Effector CD4-positive, alpha-beta T cell (primary cell): ENCODE measurements around the gene LRP11.
"Not testable (repeated sequence)": the region's sequence is repeated elsewhere in the genome, so short reads cannot be mapped to it uniquely, and the experiment has no call there.

Experiments
- DNase-seq: peaks from one replicate; pipeline ENCODE4 v3.0.0-alpha.2; 2020

The LRP11 gene

DNA sequence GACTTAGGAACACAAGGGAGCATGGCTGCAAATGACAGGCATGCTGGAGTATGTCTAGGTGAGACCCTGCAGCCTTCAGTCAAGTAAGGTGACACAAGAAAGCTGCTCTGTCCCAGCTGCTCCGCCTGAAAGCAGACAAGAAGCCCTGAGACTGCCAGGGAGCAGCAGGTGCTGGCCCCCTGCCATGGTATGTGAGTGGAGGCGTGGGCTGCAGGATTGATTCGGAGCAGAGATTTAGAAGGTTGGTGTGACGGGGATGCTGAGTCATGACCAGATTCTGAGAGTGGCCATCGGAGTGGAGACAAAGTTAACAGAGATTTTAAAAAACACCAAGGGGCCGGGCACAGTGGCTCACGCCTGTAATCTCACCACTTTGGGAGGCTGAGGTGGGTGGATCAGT is 17.8 kb downstream of the LRP11 start:
- DNase-seq, result no peak

DNA sequence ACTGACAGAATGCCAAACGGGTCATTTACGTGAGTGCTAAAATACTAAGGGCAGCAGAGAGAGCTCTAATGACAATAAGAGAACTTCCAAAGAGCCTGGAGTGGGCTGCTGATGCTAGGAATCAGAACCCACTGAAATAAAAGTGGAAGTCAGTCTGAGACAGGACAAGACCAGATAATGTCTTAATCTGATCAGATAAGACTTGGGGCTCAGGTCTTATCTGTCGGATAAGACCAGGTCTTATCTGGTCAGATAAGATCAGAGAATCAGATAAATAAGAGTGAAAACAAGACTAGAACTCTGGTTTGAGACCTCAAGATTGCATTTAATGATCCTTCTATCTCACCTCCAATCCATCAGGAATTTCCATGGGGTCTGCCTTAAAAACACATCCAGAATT is 18.6 kb downstream of the LRP11 start:
- no peak for DNase-seq

DNA sequence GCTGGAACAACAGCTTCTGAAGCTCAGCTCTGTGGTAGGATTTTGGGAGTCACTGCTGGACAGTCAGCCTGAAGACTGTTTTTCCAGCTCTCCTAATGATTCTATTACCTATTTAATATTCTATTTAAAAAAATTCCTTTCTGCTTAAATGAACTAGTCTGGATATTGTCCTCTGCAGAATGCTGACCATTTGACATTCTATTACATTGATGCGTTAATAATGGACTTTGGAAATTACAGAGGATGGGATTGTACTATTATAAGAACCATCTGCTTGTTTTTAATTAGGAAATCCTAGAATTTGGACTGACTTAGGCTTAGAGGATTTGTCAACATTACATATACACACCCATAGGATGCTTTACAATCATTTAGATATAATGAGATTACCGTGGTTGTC is 19.7 kb downstream of the LRP11 start:
- no peak for DNase-seq

DNA sequence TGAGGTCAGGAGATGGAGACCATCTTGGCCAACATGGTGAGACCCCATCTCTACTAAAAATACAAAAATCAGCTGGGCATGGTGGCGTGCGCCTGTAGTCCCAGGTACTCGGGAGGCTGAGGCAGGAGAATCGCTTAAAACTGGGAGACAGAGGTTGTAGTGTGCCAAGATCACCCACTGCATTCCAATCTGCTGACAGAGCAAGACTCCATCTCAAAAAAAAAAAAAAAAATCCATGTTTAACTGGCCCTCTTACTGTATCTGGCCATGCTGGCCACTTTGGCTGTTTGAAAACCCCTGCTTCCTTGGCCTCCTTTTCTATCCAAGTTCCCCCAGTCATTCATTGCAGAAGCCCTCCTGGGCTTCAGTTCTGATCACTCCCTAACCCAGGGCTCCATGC is 20.1 kb downstream of the LRP11 start:
- not testable (repeated sequence) for DNase-seq

DNA sequence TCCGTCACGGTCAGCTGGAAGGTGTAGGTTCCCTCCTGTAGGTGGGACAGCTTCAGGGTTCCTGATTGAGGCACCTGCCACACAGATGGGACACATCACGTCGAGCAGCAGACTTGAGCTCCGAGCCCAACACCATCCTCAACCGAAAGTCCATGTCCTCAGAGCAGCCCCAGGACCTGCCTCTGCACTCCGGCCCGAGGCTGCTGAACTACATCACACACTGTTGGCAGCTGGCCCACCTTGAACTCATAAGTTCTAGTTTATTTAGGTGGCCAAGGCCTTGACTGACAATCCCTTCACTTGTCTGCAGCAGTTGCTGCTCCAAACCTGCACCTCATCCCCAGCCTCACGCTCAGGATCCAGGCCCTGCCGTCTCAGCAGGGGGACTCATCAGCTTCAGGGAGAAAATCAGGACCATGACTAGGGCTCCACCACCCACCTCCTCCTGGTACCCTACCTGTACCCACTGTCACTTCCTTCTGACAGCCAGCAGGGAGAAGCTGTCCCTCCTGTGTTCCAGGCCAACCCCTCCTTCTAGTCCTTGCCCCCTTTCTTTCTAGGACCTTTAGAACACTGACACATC is 21.0 kb downstream of the LRP11 start:
- DNase-seq, result no peak

DNA sequence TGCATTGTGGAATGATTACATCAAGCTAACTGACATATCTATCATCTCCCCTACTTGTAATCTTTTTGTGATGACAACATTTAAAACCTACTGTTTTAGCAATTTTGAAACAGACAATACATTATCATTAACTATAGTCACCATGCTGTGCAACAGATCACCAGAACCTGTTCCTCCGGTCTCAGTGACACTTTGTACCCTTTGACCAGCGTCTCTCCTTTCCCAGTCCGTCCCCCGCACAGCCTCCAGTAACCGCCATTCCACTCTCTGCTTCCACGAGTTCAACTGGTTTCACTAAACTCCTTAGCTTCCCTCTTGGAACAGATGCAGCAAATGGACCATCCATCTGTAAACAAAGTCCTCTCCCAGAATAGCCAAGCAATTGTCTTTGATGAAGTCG is 21.8 kb downstream of the LRP11 start:
- no peak for DNase-seq

DNA sequence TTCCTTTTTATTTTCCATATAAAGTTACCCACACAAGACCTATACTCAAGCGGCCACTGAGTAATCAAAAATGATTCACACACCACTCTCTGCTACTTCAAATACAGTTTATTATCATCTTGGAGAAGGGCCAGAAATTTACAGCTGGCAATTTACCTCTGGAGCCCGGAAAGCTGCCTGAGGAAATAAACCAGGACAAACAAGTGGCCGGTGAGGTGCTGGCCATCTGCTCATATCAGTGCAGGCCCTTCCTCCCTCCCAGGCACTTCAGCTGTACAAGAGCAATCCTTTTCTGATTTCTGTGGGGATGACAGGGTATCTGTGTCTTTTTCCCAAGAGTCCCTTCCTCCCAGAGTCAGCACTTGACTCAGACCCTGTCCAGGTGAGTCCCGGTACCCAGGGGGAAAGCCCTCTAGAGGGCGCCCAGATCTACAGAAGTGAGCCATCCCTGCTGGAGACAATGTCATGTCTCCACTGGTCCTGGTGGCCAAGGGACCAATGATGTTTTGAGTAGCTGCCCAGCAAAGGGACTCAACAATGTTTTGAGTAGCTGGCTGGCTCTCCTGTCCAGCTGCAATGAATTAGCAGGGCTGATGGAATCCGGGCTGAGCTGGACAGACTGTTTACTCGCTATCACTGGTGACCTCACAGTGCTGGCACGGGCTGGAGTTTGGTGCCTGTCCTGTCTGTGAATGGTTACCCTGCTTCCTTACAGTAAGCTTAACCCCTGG is 23.6 kb downstream of the LRP11 start:
- DNase-seq, result peak; percentile 8

DNA sequence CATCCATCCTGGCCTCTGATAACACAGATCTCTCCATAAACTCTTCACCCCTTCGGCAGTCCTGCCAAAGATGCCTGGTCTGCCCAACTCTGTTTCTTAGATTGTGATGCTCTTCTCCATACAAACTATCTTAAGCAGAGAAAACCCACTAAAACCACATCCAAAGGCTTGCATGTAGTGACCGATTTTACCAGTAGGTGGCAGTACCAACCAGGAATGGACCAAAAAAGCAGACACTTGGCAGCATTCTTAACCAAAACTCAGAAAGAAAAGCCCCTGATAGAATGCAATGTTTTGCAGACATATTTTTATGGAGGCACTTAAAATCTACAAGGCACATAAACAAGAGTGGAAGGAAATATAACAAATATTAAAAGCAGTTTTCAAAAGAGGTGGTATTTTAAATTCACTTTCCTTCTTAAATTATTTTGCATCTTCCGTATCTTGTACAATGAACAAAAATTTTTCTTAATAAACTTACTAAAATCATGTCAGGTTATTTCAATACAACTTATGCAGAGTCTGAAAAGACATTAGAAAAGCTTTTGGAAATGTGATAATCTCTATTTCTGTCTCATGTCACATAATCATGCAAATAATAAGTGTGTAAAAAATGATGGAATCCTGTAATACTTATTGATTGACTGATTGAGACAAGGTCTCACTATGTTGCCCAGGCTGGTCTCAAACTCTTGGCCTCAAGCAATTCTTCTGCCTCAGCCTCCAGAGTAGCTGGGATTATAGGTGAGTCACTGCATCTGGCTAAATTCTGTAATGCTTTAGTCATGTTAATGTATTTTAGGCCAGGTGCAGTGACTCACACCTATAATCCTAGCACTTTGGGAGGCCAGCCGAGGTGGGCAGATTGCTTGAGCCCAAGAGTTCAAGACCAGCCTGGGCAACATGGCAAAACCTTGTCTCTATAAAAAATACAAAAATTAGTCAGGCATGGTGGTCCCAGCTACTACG is 29.4 kb downstream of the LRP11 start:
- DNase-seq, result peak; percentile 67

DNA sequence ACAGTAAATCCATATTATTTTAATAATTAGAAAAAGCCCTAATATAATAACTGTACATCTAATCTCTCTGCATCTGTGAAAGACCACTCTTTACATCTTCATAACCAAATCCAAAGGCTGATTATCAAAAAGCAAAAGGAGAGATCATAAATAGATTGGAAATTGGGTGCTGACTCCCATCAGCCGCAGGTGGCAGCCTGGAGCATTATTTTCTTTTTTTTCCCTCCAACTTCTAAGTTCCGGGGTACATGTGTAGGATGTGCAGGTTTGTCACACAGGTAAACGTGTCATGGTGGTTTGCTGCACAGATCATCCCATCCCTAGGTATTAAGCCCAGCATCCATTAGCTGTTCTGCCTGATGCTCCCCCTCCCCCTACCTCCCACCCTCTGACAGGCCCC is 30.5 kb downstream of the LRP11 start:
- no peak for DNase-seq

DNA sequence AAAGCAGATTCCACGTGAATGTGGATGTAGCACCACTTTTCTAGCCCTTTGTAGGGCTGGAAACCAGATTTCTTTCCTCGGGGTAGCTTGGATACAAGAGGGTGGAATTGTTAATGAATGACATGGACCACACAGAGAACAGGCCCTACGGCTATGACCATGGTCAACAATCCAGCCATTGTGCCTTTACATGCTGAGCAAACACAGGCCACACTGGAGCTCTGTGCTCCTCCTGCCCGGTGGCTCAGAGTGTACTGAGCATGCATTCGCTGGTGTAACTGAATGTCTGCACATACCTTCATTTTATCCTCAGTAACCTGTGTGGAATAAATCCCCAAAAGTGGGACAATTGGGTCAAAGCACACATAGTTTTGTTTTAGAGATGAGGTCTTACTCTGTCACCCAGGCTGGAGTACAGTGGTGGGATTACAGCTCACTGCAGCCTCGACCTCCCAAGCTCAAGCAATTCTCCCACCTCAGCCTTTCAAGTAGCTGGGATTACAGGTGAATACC is 32.8 kb downstream of the LRP11 start:
- no peak for DNase-seq

DNA sequence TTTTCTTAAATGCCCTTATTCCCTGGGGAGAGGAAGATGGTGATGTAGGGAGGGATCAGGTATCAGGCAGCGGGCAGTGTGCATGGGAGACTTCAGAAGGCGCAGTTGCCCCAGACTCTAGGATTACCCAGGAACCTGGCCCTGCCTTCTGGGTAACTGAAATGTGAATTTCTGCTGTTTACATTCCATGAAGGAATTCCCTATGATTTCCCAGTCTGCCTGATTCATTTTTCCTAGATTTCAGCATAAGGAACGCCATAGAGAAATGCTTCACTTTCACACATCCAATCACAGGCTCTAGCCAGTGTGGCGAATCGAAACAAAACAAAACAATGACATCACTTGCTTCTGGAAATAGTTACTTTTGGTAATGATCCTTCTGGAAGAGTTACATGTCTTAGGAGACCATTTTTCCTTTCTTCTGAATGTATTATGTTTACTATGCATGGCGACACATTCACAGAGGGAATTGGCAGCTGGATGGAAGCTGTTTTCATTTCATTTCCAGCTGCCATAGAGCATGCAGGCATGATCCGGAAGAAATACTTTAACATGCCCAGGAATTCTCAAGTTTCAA is 33.3 kb downstream of the LRP11 start:
- no peak for DNase-seq

DNA sequence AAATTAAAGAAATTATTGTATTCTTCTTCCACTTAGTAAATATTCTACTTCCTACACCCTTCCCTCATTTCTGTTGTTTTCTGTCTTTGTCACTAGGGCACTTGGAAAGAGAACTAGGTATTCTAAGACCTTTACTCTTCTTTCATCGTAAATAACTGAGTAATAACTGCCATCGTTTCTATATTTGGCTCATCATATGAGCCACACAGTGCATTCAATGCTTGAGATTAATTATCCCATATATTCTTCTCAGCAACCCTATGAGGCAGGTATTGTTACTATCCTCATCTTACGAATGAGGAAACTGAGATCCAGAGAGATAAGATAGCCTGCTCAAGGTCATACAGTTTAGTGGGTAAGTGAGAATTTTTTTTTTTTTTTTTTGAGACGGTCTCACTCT is 38.9 kb downstream of the LRP11 start:
- DNase-seq, result no peak

DNA sequence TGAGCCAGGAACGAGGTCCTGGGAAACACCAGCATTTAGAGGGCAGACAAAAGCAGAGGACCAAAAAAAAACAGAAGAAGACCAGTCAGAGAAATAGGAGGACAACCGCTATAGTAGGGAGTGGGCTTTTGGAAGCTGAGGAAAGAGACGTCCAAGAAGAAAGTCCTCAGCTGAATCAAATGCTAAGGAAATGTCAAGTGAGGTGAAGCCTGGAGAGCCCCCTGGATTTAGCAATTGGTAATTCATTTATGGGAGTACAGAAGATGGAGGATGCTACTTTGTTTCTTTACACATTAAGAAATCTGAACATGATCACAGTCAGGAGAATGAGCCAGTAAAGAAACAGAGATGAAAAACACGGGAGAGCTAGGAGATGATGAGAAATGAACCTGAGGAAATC is 41.1 kb downstream of the LRP11 start:
- DNase-seq, result no peak

DNA sequence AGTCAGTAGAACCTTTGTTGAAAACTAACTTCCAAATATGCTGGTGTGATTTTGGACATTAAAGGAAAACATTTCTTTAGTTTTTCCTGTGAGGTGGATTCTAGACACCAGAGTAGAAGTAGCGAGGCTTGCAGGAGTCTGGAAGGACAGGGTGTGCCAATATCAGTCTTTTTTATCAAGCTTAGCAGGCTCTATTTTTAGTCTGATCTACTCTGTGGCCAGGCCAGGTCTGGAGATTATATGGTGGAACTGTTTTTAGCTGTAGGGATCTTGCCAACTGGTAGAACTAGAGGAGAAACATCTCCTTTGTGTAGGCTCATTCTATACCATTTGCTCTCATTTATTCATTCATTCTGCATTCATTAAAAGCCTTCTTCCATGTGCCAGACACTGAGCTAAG is 42.7 kb downstream of the LRP11 start:
- no peak for DNase-seq

DNA sequence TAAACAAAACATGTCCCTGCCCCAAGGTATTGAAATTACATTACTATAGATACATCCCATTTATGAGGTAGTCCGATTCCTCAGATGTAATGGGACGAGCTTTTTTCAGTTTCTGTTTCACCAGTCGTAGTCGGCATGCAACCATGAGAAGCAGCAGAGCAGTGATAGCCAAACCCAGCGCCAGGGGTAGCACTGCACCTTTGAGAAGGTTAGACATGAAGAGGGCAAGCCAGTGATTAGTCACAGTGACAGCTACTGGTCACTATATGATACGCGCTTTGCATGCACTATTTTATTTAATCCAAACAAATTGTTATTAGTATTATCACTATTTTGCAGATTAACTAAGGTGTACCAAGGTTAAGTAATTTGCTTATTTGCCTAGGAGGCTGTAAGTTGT is 43.7 kb downstream of the LRP11 start:
- no peak for DNase-seq

DNA sequence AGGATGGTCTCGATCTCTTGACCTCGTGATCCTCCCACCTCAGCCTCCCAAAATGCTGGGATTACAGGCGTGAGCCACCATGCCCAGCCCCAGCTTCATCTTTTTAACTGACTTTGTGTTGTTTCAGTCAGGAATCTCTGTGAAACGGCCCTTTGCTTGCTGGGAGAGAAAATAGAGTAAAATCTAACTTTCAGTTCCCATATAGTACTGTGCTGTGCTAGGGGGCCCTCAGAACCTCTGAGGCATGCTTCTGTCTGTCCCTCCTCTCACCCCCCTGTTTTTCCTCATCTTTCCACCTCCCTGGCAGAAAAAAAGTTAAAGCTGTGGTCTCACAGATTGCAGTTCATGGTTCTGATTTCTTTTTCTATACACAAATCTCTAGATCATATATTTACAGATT is 48.4 kb downstream of the LRP11 start:
- DNase-seq, result no peak

DNA sequence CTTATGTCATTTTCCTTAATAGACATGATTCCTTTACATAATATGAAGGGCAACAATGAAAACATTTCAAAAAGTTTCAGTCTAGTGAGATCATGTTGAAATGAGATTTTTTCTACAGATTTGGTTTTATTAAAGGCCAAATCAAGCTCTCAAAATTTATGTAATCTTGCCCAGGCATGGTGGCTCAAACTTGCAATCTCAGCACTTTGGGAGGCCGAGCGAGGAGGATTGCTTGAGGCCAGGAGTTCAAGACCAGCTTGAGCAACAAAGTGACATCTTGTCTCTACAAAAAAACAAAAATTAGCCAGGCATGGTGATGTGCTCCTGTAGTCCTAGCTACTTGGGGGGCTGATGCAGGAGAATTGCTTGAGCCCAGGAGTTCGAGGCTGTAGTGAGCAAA is 50.8 kb downstream of the LRP11 start:
- no peak for DNase-seq

DNA sequence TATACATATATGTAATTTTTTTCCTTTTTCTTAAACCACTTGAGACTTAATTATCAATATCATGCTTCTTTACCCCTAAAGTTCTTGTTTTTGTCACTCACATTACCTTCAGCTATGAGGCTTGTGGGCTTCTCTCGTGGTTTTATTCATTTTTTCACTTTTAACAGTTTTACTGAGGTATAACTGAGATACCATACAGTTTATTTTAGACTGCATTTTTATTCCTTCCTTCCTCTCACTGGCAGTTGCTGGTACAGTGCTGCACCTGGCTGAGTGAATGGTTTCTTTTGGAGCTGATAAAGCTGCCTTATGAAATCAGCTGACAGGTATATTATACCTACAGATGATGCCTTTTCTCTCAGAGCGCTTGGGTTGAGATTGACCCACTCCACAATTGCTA is 54.4 kb downstream of the LRP11 start:
- no peak for DNase-seq

DNA sequence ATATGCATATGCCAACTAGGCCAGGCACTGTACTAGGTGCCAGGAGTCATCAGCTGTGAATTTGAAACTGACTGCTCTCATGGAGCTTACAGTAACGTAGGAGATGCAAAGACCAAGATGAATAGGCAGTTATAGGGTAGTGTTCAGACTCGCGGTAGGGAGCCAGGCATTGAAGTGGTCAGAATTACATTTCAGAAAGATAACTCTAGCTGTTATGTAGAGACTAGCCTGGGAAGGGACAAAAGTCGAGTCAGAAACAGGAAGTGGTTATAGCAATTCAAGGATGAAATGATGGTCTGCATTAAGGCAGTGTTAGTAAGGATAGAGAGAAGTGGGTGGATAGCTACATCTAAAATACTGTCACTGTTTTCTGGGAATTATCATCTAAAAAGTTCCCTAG is 58.0 kb downstream of the LRP11 start:
- DNase-seq, result no peak

DNA sequence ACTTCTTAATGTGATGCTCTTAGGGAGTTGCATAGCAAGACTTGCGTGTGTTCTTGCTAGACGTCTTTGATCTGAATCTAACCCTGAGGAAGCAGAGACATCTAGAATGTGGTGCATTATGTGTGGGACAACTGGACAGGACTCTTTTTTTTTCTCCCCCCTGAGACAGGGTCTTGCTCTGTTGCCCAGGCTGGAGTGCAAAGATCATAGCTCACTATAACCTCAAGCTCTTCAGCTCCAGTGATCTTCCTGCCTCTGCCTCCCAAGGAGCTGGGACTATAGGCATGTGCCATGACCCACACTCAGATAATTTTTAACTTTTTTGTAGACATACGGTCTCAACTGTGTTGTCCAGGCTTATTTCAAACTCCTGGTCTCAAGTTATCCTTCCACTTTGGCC is 80.6 kb downstream of the LRP11 start:
- DNase-seq, result no peak

DNA sequence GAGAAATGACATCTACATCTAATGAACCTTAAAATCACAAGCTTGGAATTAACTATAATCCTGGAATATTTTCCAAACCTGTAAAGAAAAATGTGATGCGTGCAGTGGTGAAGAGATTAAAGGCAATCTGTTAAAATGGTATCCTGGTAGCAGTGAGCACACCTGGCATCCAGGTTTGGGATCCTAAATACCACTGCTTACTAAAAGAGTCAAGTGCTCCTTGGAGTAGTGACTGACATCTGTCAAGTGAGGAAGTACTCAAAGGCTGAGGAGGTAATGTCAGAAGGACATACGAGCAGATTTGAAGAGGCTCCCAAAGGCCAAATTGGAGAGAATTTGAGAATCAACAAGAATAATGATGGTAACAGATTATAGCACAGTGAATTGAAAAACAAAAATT is 81.8 kb downstream of the LRP11 start:
- no peak for DNase-seq

DNA sequence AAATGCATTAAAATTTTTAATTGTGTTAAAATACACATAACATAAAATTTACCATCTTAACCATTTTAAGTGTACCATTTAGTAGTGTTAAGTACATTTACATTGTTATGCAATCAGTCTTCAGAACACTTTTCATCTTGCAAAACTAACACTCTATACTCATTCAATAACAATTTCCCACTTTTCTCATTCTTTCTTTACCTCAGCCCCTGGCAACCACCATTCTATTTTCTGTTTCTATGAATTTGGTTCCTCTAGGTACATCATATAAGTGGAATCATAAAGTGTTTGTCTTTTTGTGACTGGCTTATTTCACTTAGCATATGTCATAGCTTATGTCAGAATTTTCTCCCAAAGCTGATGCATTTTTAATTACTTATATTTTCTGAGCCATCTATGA is 82.4 kb downstream of the LRP11 start:
- no peak for DNase-seq

DNA sequence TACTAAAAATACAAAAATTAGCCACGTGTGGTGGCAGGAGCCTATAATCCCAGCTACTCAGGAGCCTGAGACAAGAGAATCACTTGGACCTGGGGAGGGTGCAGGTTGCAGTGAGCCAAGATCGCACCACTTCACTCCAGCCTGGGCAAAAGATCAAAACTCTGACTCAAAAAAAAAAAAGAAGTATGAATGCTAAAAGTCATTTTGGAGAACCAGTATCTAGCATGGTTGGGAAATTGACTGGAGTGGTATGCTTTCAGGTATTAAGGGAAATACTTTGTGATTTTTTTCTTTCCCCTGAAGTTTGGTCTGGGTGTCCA is 84.6 kb downstream of the LRP11 start:
- DNase-seq, result no peak

DNA sequence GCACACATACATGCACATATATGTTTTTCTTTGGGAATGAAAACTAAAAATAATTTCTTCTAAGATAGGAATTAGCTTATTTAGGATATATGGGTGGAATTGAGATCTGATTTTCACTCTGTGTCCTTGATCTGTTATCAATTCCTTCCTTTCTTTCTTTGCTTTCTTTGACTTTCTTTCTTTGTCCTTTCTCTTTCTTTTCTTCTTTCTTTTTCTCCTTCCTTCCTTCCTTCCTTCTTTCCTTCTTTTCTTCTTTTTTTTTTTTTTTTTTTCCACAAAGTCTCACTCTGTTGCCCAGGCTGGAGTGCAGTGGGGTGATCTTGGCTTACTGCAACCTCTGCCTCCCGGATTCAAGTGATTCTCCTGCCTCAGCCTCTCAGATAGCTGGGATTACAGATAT is 86.5 kb downstream of the LRP11 start:
- DNase-seq, result no peak
